ENCODE results near the gene CSTPP1. TPM values are rescaled to one million over a fixed set of nuclear protein-coding genes. Genes with fewer than 3 reads are reported as not detected.
A peak's percentile ranks its signal among the peaks of the same experiment; 100 is the strongest.

The CSTPP1 gene
- total and polyA plus RNA-seq, 2 of the 4 experiments (the other 2 are of a cell fraction) = 22.0 to 35.7 TPM

DNA sequence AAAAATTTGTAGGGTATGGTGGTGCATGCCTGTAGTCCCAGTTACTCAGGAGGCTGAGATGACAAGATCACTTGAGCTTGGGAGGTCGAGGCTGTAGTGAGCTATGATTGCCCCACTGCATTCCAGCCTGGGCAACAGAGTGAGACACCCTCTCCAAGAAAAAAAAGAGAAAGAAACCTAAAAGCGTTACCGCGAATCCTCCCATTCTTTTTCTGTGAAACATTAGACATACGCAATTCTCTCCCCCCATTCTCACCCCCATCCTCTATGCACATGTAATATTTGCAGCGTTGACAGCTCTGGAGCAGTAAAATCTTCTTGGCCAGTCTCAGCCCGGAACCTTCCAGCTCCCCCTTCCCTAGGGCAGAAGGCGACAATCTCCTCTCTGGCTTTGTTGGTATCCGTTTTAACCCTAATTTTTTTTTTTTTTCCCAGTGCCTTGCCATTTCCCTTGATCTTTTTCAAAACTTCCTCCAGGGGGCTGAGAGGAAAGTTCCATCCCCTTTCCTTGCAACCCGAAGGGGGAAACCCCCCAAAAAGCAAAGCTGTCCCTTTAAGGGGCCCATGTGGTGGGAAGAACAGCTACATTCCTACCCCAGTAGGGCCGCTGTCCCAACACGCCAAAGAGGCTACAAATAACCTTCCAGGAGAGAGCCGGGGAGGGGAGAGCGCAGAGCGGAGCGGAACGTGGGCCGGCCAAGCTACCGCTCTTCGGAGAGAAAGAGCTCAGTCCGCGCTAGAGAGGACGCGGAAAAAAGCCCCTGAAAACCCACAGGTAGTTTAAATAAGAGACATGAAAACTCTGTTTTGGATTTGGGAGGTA lies 20.1 kb upstream of the CSTPP1 start:
- Histone ChIP-seq H4K20me1 (ENCODE audit: insufficient read depth, low read length) (peaks cover 8% of the 10 kb centered on the region; the same call in 1 of the 2 replicates), H3K27me3 (ENCODE audit: control insufficient read depth, insufficient read depth, low read length) (no peaks in the 10 kb centered on the region), H2AK9ac (replicated peaks; ENCODE audit: low read depth, low read length, poor library complexity) (peak overlapping the region; percentile 11), H3K9me3 (ENCODE audit: control insufficient read depth, insufficient read depth, low read length) (no peaks in the 10 kb centered on the region), H3K27ac (ENCODE audit: insufficient read depth, low read length) (no peak overlapping the region), H3K9me1 (ENCODE audit: insufficient read depth, low read length) (peaks cover 9% of the 10 kb centered on the region), H2BK120ac (ENCODE audit: low read depth, low read length) (peak overlapping the region; percentile 57), H3K56ac (ENCODE audit: extremely low read depth, insufficient read depth, low read length) (no peak overlapping the region), H3K36me3 (ENCODE audit: control insufficient read depth, insufficient read depth, low read length) (no peaks in the 10 kb centered on the region), H3K23ac (ENCODE audit: low read depth, low read length) (peak overlapping the region; percentile 94), H3K4me1 (ENCODE audit: control insufficient read depth, insufficient read depth, low read length) (peaks cover 13% of the 10 kb centered on the region), H3K4me2 (ENCODE audit: low read depth, low read length) (peak overlapping the region; percentile 91), H2AFZ (replicated peaks; ENCODE audit: low read length, poor library complexity) (peak overlapping the region; percentile 60), H3K4ac (ENCODE audit: low read depth, low read length) (peak overlapping the region; percentile 34), H2BK5ac (ENCODE audit: low read depth, low read length, poor library complexity, severe bottlenecking) (no peak overlapping the region), H2AK5ac (ENCODE audit: low read depth, low read length) (no peak overlapping the region), H3K4me3 (ENCODE audit: insufficient read depth, low read depth, low read length) (peak overlapping the region; percentile 59), H4K5ac (ENCODE audit: low read depth, low read length) (no peak overlapping the region), H4K8ac (ENCODE audit: low read depth in 2 of 2, low read length in 2 of 2) (peak overlapping the region in 1 of 2 experiments; percentile 43; a peak in 1 of 4 replicates), H4K91ac (ENCODE audit: insufficient read depth, low read depth, low read length) (no peak overlapping the region), H3K18ac (ENCODE audit: low read depth, low read length) (0 out of 2 replicates have a peak overlapping the region, but pooled peaks have one; percentile 13), H3K79me1 (ENCODE audit: low read depth in 1 of 2, low read length in 2 of 2) (peaks cover 0 to 15% of the 10 kb centered on the region in 2 experiments; a peak in 3 of 4 replicates), H2BK20ac (ENCODE audit: low read depth, low read length) (no peak overlapping the region), H2BK15ac (ENCODE audit: low read depth, low read length) (no peak overlapping the region), H3K14ac (replicated peaks; ENCODE audit: low read depth, low read length) (peak overlapping the region; percentile 56), H3K9ac (ENCODE audit: low read depth, low read length) (peak overlapping the region; percentile 24)
- TF ChIP-seq CTCF (conservative IDR thresholded peaks at IDR 0.05; ENCODE audit: low read depth, low read length) (peak; percentile 34; the same call in 1 of the 2 replicates), SMC3 (IDR thresholded peaks at IDR 0.05; ENCODE audit: low read depth, low read length) (peak; percentile 19; the same call in 1 of the 2 replicates), CEBPB (IDR thresholded peaks at IDR 0.05; ENCODE audit: low read depth, low read length) (no peak), USF2 (IDR thresholded peaks at IDR 0.05; ENCODE audit: low read depth, low read length) (no peak), MXI1 (IDR thresholded peaks at IDR 0.05; ENCODE audit: borderline replicate concordance, low read depth, low read length) (peak; percentile 66)
- intact Hi-C loops (cut with micrococcal nuclease) (no loop called here), dilution Hi-C loops (cut with HindIII; ENCODE audit: low sequenced_read_pairs, unreplicated experiment) (no loop called here), in situ Hi-C loops (cut with MboI; ENCODE audit: low sequenced_read_pairs) (loop anchor here (10.0 kb wide), 1 partner anchor 238 kb away; no protein-coding TSS in a partner anchor)
- no TSS peak for BruUV-seq (replicated peaks)
- ChIA-PET POLR2A (ENCODE audit: unreplicated experiment) (interaction anchor here (0.6 to 0.7 kb wide), 3 partner anchors 10 to 842 kb away, joined by 3 to 5 read pairs (median 4); no protein-coding TSS in a partner anchor), CTCF (interaction anchor here (0.6 to 2.1 kb wide), 11 partner anchors 10 to 1031 kb away, joined by 3 to 18 read pairs (median 4); no protein-coding TSS in a partner anchor)
- 0% methylated on average over 2 of the region's 24 CpGs; no CpG with 5 or more reads in 1 of the 2 experiments for WGBS, 2 experiments (ENCODE audit: extremely low coverage in 2 of 2, insufficient read length in 1 of 2)
- ATAC-seq (ENCODE audit: low read depth) (peak; percentile 52), DNase-seq (peak; percentile 78)
